ENCODE data around the gene SLC39A6.
"Not testable (repeated sequence)": the region's sequence is repeated elsewhere in the genome, so short reads cannot be mapped to it uniquely, and the experiment has no call there.

The SLC39A6 gene

DNA sequence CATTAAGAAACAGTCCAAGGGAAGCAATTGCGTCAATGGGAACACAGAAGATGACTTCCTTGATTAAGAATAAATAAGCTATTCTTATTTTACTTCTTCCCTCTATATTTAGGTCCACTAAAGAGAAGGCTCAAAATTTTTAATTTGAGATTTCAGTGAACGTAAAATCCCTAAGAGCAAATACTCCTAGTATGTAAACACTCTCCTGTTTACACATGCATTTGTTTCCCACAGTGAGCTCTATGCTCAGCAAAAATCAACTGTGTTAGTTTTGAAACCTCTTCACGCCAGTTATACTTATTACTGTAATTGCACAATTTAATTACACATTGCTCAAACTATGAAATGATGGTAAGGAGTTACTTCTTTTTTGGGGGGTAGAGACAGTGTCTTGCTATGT is 8.8 kb downstream of the SLC39A6 start:
- no peak for DNase-seq (ENCODE audit: low spot score)
- TF ChIP-seq, protein P1, sequence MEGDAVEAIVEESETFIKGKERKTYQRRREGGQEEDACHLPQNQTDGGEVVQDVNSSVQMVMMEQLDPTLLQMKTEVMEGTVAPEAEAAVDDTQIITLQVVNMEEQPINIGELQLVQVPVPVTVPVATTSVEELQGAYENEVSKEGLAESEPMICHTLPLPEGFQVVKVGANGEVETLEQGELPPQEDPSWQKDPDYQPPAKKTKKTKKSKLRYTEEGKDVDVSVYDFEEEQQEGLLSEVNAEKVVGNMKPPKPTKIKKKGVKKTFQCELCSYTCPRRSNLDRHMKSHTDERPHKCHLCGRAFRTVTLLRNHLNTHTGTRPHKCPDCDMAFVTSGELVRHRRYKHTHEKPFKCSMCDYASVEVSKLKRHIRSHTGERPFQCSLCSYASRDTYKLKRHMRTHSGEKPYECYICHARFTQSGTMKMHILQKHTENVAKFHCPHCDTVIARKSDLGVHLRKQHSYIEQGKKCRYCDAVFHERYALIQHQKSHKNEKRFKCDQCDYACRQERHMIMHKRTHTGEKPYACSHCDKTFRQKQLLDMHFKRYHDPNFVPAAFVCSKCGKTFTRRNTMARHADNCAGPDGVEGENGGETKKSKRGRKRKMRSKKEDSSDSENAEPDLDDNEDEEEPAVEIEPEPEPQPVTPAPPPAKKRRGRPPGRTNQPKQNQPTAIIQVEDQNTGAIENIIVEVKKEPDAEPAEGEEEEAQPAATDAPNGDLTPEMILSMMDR (IDR thresholded peaks at IDR 0.05; ENCODE audit: borderline replicate concordance, control extremely low read depth, extremely low read depth, insufficient read depth, missing control alignments) = no peak
- in situ Hi-C loops (cut with MboI; ENCODE audit: low sequenced_read_pairs, unreplicated experiment) = no loop called here

DNA sequence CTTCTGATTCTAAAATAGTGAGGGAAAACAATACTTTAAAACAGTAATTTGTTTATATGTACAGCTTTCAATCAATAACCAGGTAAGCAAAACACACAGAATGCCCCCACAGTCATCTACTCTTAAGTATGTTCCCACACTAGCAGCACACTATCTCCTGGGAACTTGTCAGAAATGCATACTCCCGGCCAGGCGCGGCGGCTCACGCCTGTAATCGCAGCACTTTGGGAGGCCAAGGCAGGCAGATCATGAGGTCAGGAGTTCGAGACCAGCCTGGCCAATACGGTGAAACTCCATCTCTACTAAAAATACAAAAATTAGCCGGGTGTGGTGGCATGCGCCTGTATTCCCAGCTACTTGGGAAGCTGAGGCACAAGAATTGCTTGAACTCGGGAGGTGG is 12.4 kb downstream of the SLC39A6 start:
- in situ Hi-C loops (cut with MboI; ENCODE audit: low sequenced_read_pairs, unreplicated experiment); DNase-seq (ENCODE audit: low spot score): not testable (repeated sequence)

DNA sequence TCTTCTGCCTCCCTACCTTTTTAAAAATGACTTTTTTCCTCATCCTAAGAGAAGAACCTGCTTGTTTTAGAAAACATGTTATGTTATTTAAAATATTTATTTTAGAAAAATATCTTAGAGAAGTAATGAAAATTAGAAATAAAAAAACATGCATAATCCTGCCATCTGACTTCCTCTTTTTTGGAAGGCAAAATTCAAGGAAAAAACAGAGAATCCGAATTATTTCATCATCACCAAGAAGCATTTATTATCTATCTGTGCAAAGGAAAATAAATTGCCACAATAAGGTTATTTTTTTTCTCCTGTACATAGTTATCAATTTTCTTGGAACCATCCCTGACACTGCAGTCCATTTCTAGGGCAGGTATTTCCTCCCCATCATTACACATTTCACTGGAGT is 14.4 kb downstream of the SLC39A6 start:
- in situ Hi-C loops (cut with MboI; ENCODE audit: low sequenced_read_pairs, unreplicated experiment) = no loop called here
- TF ChIP-seq, protein P1 (IDR thresholded peaks at IDR 0.05; ENCODE audit: borderline replicate concordance, control extremely low read depth, extremely low read depth, insufficient read depth, missing control alignments) = no peak
- no peak for DNase-seq (ENCODE audit: low spot score)

DNA sequence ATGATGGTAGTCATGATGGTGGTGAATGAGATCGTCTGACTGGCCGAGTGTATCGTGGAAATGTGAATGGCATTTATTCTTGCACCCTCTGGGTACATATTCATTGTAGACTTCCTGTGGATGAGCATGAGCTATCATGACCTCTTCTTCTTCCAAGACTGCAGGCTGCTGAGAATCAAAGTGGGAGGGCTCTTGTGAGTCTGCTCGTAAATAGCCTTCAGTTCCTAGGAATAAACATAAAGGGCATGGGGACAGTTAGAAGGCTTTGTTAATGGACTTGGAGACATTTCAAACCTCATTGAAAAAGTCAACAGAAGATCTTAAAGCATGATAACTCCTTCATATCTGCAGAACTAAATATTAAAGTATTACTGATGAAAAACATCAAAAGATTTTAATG is 14.9 kb downstream of the SLC39A6 start:
- in situ Hi-C loops (cut with MboI; ENCODE audit: low sequenced_read_pairs, unreplicated experiment) = no loop called here
- TF ChIP-seq, protein P1 (IDR thresholded peaks at IDR 0.05; ENCODE audit: borderline replicate concordance, control extremely low read depth, extremely low read depth, insufficient read depth, missing control alignments) = no peak
- DNase-seq (ENCODE audit: low spot score) = no peak

- no peak for DNase-seq (ENCODE audit: low spot score)
- TF ChIP-seq, protein P1 (IDR thresholded peaks at IDR 0.05; ENCODE audit: borderline replicate concordance, control extremely low read depth, extremely low read depth, insufficient read depth, missing control alignments) = no peak
- in situ Hi-C loops (cut with MboI; ENCODE audit: low sequenced_read_pairs, unreplicated experiment) = no loop called here
Observed at GRCh38 chr18:36112302-36112701, 16.8 kb downstream of the SLC39A6 start.

- in situ Hi-C loops (cut with MboI; ENCODE audit: low sequenced_read_pairs, unreplicated experiment) = no loop called here
- DNase-seq (ENCODE audit: low spot score) = no peak
Observed at GRCh38 chr18:36109737-36110136, 19.4 kb downstream of the SLC39A6 start.

GRCh38 chr18:36108601-36109000 is 20.5 kb downstream of the SLC39A6 start:
- in situ Hi-C loops (cut with MboI; ENCODE audit: low sequenced_read_pairs, unreplicated experiment) = no loop called here
- TF ChIP-seq, protein P1 (IDR thresholded peaks at IDR 0.05; ENCODE audit: borderline replicate concordance, control extremely low read depth, extremely low read depth, insufficient read depth, missing control alignments) = no peak
- no peak for DNase-seq (ENCODE audit: low spot score)

More at GRCh38 chr18:36109737-36110136, 19.4 kb downstream of the SLC39A6 start:
- TF ChIP-seq, protein P1 (IDR thresholded peaks at IDR 0.05; ENCODE audit: borderline replicate concordance, control extremely low read depth, extremely low read depth, insufficient read depth, missing control alignments) = no peak
